Vagina (tissue), 2 donors: ENCODE measurements around the gene STEAP3.

Source experiments
- POLR2A ChIP-seq, 2 donors: fragments of 450-650 bp; IDR thresholded peaks; one replicate each; pipeline ENCODE4 v1.6.1; 2017; ENCODE audit warnings: antibody characterized with exemption in 2 of 2, mild to moderate bottlenecking in 2 of 2, moderate library complexity in 2 of 2
- POLR2AphosphoS5 ChIP-seq, 2 donors: sonication (generic); formaldehyde crosslinking; IDR thresholded peaks; one replicate each; pipeline ENCODE4 v1.9.0; 2017; ENCODE audit warnings: antibody characterized with exemption in 2 of 2, mild to moderate bottlenecking in 2 of 2, low read depth in 1 of 2; ENCODE audit not compliant: insufficient read depth in 1 of 2
- TF ChIP-seq, protein P1 (sequence below), 3 experiments: fragments of 450-650 bp in 2 of 3; fragments of 200-600 bp in 1 of 3; sonication (generic) in 1 of 3; IDR thresholded peaks; one replicate each; pipeline ENCODE4 v1.5.1; 2017 to 2019; ENCODE audit warnings: antibody characterized with exemption in 3 of 3, mild to moderate bottlenecking in 2 of 3, moderate library complexity in 2 of 3

DNA sequence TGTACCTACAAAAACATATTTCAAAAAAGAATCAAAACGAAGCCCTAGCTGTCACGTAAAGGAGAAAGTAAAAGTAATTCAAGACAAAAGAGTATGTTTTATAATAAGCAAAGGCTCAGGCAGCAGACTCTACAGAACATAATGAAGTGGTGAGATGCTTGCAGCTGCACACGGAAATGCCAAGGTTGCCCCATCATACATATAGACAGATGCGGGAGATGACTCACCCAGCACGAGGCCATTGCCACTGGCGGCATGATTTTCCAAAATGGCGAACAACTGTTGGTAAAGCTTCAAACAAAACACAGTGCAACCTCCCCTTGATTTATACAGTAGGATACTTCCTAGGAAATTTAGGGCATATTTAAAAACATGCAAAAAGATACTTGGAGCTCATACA is 39.1 kb upstream of the STEAP3 start:
- TF ChIP-seq, protein P1, sequence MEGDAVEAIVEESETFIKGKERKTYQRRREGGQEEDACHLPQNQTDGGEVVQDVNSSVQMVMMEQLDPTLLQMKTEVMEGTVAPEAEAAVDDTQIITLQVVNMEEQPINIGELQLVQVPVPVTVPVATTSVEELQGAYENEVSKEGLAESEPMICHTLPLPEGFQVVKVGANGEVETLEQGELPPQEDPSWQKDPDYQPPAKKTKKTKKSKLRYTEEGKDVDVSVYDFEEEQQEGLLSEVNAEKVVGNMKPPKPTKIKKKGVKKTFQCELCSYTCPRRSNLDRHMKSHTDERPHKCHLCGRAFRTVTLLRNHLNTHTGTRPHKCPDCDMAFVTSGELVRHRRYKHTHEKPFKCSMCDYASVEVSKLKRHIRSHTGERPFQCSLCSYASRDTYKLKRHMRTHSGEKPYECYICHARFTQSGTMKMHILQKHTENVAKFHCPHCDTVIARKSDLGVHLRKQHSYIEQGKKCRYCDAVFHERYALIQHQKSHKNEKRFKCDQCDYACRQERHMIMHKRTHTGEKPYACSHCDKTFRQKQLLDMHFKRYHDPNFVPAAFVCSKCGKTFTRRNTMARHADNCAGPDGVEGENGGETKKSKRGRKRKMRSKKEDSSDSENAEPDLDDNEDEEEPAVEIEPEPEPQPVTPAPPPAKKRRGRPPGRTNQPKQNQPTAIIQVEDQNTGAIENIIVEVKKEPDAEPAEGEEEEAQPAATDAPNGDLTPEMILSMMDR (IDR thresholded peaks at IDR 0.05) = no peak
- TF ChIP-seq POLR2AphosphoS5 (IDR thresholded peaks at IDR 0.05; ENCODE audit: insufficient read depth in 1 of 2, low read depth in 1 of 2) (no peak), POLR2A (IDR thresholded peaks at IDR 0.05) (no peak)
